Testis (tissue), 2 donors: ENCODE results near the gene ELF2.

Experiments used
- POLR2A ChIP-seq: fragments of 450-650 bp; IDR thresholded peaks from one replicate; pipeline ENCODE4 v1.6.1; 2017; ENCODE audit warnings: antibody characterized with exemption, mild to moderate bottlenecking, moderate library complexity
- TF ChIP-seq, protein P1 (sequence below), 3 experiments: fragments of 450-650 bp in 2 of 3; fragments of 200-600 bp in 1 of 3; sonication (generic) in 1 of 3; IDR thresholded peaks; one replicate each; pipeline ENCODE4 v1.5.1; 2016 to 2019; ENCODE audit warnings: antibody characterized with exemption in 3 of 3, mild to moderate bottlenecking in 2 of 3, moderate library complexity in 1 of 3

DNA sequence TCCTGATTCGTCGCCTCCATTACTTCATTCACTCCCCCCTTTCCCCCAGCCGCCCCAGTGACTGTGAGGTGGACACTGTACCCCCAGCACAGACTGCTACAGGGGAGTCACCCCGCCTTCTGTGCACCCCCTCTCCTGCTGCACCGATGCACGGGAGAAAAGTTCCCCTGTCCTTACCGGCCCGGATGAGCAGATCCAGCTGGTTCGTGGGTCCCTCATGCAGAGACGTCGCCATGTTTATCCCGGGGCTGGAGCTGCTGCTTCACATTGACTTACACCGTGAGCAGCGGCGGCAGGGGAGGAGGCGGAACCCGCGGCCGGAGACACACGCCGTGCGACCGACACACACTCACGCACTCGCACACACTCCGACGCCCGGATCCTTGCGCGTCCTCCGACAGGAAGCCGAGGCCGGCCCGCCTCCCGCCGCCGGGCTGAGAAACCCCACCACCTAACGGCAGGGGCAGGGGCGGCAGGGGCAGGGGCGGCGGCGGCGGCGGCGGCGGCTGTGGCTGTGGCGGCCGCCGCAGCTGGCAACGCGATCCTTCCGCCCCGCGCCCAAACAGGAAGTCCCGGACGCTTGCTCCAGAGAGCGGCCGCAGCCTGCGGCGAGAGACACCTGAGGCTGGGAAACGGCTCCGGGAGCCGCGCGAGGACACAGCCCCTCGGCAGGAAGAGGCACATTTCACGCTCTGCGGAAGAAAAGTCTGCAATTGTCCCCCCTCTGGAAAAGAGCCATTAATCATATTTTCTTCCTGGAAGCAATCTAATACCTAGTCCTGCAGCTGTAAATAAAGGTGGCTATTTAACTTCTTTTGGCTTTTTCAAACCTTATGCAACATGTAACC lies 92.8 kb downstream of the ELF2 start:
- TF ChIP-seq, protein P1, sequence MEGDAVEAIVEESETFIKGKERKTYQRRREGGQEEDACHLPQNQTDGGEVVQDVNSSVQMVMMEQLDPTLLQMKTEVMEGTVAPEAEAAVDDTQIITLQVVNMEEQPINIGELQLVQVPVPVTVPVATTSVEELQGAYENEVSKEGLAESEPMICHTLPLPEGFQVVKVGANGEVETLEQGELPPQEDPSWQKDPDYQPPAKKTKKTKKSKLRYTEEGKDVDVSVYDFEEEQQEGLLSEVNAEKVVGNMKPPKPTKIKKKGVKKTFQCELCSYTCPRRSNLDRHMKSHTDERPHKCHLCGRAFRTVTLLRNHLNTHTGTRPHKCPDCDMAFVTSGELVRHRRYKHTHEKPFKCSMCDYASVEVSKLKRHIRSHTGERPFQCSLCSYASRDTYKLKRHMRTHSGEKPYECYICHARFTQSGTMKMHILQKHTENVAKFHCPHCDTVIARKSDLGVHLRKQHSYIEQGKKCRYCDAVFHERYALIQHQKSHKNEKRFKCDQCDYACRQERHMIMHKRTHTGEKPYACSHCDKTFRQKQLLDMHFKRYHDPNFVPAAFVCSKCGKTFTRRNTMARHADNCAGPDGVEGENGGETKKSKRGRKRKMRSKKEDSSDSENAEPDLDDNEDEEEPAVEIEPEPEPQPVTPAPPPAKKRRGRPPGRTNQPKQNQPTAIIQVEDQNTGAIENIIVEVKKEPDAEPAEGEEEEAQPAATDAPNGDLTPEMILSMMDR (IDR thresholded peaks at IDR 0.05): peak in 1 of 3 experiments; percentile 13
- TF ChIP-seq POLR2A: no peak
